ENCODE measurements around the gene GRAMD2A.

DNA sequence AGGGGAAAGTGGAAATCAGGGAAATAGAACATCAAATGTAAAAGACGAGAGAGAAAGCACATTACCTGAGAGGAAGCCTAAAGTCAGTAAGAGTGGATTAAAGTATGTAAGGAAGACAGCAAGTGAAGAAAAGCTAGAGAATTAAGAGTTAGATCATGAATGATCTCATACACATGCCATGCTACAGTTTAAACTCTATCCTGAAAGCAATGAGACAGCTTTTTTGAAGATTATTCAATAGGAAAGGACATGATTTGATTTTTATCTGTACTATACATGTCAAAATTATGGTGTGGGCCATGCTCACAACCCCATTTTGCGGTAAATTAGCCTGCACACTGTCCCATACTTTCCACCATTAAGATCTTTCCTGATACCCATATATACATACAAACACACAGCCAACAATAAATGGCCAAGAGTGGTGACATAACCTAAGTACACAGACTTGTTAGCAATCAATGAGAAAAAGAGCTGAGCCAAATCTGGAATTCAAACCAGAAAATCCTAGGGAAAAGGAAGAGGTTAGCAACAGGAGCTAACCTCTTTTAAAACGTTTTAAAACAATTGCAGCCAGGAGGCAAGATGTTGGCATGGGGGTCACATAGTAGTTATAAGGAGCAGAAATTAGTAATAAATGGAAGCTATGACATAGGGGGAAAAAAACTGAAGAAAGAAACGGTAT, 84.1 kb downstream of the GRAMD2A start:
- TF ChIP-seq POLR2AphosphoS5 (IDR thresholded peaks at IDR 0.05), result no peak
- TF ChIP-seq, protein P1, sequence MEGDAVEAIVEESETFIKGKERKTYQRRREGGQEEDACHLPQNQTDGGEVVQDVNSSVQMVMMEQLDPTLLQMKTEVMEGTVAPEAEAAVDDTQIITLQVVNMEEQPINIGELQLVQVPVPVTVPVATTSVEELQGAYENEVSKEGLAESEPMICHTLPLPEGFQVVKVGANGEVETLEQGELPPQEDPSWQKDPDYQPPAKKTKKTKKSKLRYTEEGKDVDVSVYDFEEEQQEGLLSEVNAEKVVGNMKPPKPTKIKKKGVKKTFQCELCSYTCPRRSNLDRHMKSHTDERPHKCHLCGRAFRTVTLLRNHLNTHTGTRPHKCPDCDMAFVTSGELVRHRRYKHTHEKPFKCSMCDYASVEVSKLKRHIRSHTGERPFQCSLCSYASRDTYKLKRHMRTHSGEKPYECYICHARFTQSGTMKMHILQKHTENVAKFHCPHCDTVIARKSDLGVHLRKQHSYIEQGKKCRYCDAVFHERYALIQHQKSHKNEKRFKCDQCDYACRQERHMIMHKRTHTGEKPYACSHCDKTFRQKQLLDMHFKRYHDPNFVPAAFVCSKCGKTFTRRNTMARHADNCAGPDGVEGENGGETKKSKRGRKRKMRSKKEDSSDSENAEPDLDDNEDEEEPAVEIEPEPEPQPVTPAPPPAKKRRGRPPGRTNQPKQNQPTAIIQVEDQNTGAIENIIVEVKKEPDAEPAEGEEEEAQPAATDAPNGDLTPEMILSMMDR (IDR thresholded peaks at IDR 0.05), result no peak

Measured in transverse colon (tissue), 4 donors.